Globus pallidus (tissue), 1 donor: Measurements from ENCODE around the gene TIPRL.
"Not testable (repeated sequence)": the region's sequence is repeated elsewhere in the genome, so short reads cannot be mapped to it uniquely, and the experiment has no call there.

ENCODE experiments used
- DNase-seq: peaks from one replicate; pipeline ENCODE4 v3.0.0-alpha.2; 2015; ENCODE audit warnings: low spot score

Gene TIPRL

GRCh38 chr1:168178638-168179437, at the start of gene TIPRL:
TIPRL (plus strand) TSS chr1:168178962; CDS start chr1:168179078, 116 bp downstream.
- DNase-seq: peak; percentile 90

- no peak for DNase-seq
Observed at GRCh38 chr1:168129933-168130332, 48.8 kb upstream of the TIPRL start.

GRCh38 chr1:168134132-168134531, 44.6 kb upstream of the TIPRL start:
- no peak for DNase-seq

- DNase-seq: no peak
Observed at GRCh38 chr1:168134642-168135041, 44.1 kb upstream of the TIPRL start.

GRCh38 chr1:168135116-168135920, 43.4 kb upstream of the TIPRL start:
- DNase-seq: no peak

- DNase-seq: no peak
Observed at GRCh38 chr1:168135921-168136708, 42.6 kb upstream of the TIPRL start.

GRCh38 chr1:168136709-168137514, 41.9 kb upstream of the TIPRL start, which contains the start of gene GPR161:
GPR161 (minus strand) TSS chr1:168136930; CDS start chr1:168104850, 32,080 bp downstream.
- DNase-seq: no peak

GRCh38 chr1:168137515-168137821, 41.3 kb upstream of the TIPRL start:
- DNase-seq: no peak

GRCh38 chr1:168138134-168138533, 40.6 kb upstream of the TIPRL start:
- DNase-seq: no peak

- DNase-seq: no peak
Observed at GRCh38 chr1:168139070-168139469, 39.7 kb upstream of the TIPRL start.

GRCh38 chr1:168141871-168142385, 36.8 kb upstream of the TIPRL start:
- no peak for DNase-seq

- peak; percentile 57 for DNase-seq
Observed at GRCh38 chr1:168145184-168146159, 33.3 kb upstream of the TIPRL start.

- no peak for DNase-seq
Observed at GRCh38 chr1:168146160-168146539, 32.6 kb upstream of the TIPRL start.

- no peak for DNase-seq
Observed at GRCh38 chr1:168146626-168147025, 32.1 kb upstream of the TIPRL start.

GRCh38 chr1:168148916-168149315, 29.8 kb upstream of the TIPRL start:
- no peak for DNase-seq

- DNase-seq: no peak
Observed at GRCh38 chr1:168150283-168150682, 28.5 kb upstream of the TIPRL start.

- no peak for DNase-seq
Observed at GRCh38 chr1:168151935-168152334, 26.8 kb upstream of the TIPRL start.

- not testable (repeated sequence) for DNase-seq
Observed at GRCh38 chr1:168154707-168155106, 24.1 kb upstream of the TIPRL start.

GRCh38 chr1:168155910-168156309, 22.9 kb upstream of the TIPRL start:
- DNase-seq: no peak

- no peak for DNase-seq
Observed at GRCh38 chr1:168157638-168158037, 21.1 kb upstream of the TIPRL start.
